Panc1 (cell line): ENCODE results near the gene KASH5. TPM values are rescaled to one million over a fixed set of nuclear protein-coding genes. Genes with fewer than 3 reads are reported as not detected.

Experiments used
- ATAC-seq: fragments of 200-7000 bp; cut with Tn5 transposase; 2 replicates; pipeline ENCODE4 v1.9.1; 2020; ENCODE audit warnings: mild to moderate bottlenecking, moderate library complexity
- BruUV-seq: library from RNA; stranded (reverse); fragments of 400-500 nt; replicated peaks from 2 replicates; lab custom pipeline; 2021; lab: Mats Ljungman, UMichigan
- CTCF ChIA-PET: fragments of 300-600 bp; sonication (Branson Sonifier 250); formaldehyde crosslinking; loops from one replicate; lab custom pipeline; 2022; ENCODE audit warnings: antibody characterized with exemption; lab: Charles Lee
- POLR2A ChIA-PET: fragments of 300-600 bp; sonication (Branson Sonifier 250); formaldehyde crosslinking; loops from one replicate; lab custom pipeline; 2022; ENCODE audit warnings: antibody characterized with exemption; lab: Charles Lee
- DNase-seq: peaks from one replicate; pipeline ENCODE4 v3.0.0-alpha.2; 2010; ENCODE audit warnings: low read depth, low spot score
- H3K27ac ChIP-seq: 2 replicates; pipeline ENCODE4 v1.5.1; 2011; ENCODE audit warnings: mild to moderate bottlenecking, low read length, inconsistent platforms
- H3K27me3 ChIP-seq: fragments of 200-500 bp; sonication (Bioruptor generic); 2 replicates; pipeline ENCODE4 v1.6.0; 2014; ENCODE audit warnings: low read length, inconsistent platforms; ENCODE audit not compliant: control insufficient read depth, insufficient read depth
- H3K36me3 ChIP-seq: fragments of 200-500 bp; sonication (Bioruptor generic); 2 replicates; pipeline ENCODE4 v1.5.1; 2014; ENCODE audit warnings: inconsistent platforms, mild to moderate bottlenecking, low read length, moderate library complexity; ENCODE audit not compliant: control insufficient read depth, insufficient read depth
- H3K4me1 ChIP-seq: 2 replicates; pipeline ENCODE4 v1.5.1; 2011; ENCODE audit warnings: inconsistent platforms, mild to moderate bottlenecking, low read length, moderate library complexity; ENCODE audit not compliant: control insufficient read depth, insufficient read depth
- H3K4me3 ChIP-seq, 2 experiments: 2 replicates each; pipeline ENCODE4 v1.5.1; 2011 to 2012; ENCODE audit warnings: low read depth in 2 of 2, low read length in 2 of 2, mild to moderate bottlenecking in 2 of 2, inconsistent platforms in 1 of 2, moderate library complexity in 1 of 2
- H3K9me3 ChIP-seq: fragments of 200-500 bp; sonication (Bioruptor generic); 2 replicates; pipeline ENCODE4 v1.5.1; 2014; ENCODE audit warnings: low read depth, mild to moderate bottlenecking, inconsistent platforms, low read length, moderate library complexity; ENCODE audit not compliant: control insufficient read depth, insufficient read depth
- CTCF ChIP-seq: fragments of 450-650 bp; IDR thresholded peaks from 2 replicates; pipeline ENCODE4 v1.5.1; 2017; ENCODE audit warnings: mild to moderate bottlenecking
- POLR2AphosphoS5 ChIP-seq: IDR thresholded peaks from 2 replicates; pipeline ENCODE4 v1.6.1; 2012; ENCODE audit warnings: mild to moderate bottlenecking, low read depth, low read length, moderate library complexity
- SIN3A ChIP-seq: IDR thresholded peaks from 2 replicates; pipeline ENCODE4 v1.6.1; 2012; ENCODE audit warnings: low read depth, mild to moderate bottlenecking, low read length, moderate library complexity, borderline replicate concordance; ENCODE audit not compliant: insufficient read depth
- TCF7L2 ChIP-seq: IDR thresholded peaks from 2 replicates; pipeline ENCODE4 v1.6.1; 2011; ENCODE audit warnings: mild to moderate bottlenecking, low read depth, low read length, inconsistent platforms
- in situ Hi-C: cut with HindIII; loops from 2 replicates; pipeline ENCODE4 v1.10.0; 2016; ENCODE audit warnings: low sequenced_read_pairs, low pct_unique_long_range_greater_than_20kb
- intact Hi-C: fragments of 100-400 bp; cut with micrococcal nuclease; formaldehyde crosslinking; loops from one replicate; pipeline ENCODE4 v1.10.0; 2022; ENCODE audit not compliant: unreplicated experiment
- total RNA-seq: library from RNA; stranded (reverse); gene quantifications from one replicate; pipeline ENCODE4 v1.2.1, GENCODE V29; 2021; ENCODE audit not compliant: unreplicated experiment
- TF ChIP-seq, protein P1 (sequence below), 2 experiments: IDR thresholded peaks; 2 replicates each; pipeline ENCODE4 v1.6.1; 2011 to 2012; ENCODE audit warnings: low read depth in 2 of 2, control low read depth in 1 of 2, low read length in 1 of 2, mild to moderate bottlenecking in 1 of 2, moderate library complexity in 1 of 2; ENCODE audit not compliant: insufficient read depth in 1 of 2

The KASH5 gene
- total RNA-seq, 1 experiment from 2014 or later, result not detected

GRCh38 chr19:49430172-49430677 lies 42.2 kb downstream of the KASH5 start:
- Histone ChIP-seq H3K36me3 (no peaks in the 10 kb centered on the region), H3K4me1 (no peaks in the 10 kb centered on the region; the same call in 1 of the 2 replicates), H3K27ac (no peak overlapping the region), H3K27me3 (no peaks in the 10 kb centered on the region; the same call in 1 of the 2 replicates), H3K4me3 (no peak overlapping the region), H3K9me3 (no peaks in the 10 kb centered on the region)
- DNase-seq, result no peak
- in situ Hi-C loops, result no loop called here
- CTCF ChIA-PET, result no interaction called here
- BruUV-seq, result no TSS peak
- TF ChIP-seq SIN3A (no peak), CTCF (no peak), TCF7L2 (no peak), POLR2AphosphoS5 (no peak)
- TF ChIP-seq, protein P1, sequence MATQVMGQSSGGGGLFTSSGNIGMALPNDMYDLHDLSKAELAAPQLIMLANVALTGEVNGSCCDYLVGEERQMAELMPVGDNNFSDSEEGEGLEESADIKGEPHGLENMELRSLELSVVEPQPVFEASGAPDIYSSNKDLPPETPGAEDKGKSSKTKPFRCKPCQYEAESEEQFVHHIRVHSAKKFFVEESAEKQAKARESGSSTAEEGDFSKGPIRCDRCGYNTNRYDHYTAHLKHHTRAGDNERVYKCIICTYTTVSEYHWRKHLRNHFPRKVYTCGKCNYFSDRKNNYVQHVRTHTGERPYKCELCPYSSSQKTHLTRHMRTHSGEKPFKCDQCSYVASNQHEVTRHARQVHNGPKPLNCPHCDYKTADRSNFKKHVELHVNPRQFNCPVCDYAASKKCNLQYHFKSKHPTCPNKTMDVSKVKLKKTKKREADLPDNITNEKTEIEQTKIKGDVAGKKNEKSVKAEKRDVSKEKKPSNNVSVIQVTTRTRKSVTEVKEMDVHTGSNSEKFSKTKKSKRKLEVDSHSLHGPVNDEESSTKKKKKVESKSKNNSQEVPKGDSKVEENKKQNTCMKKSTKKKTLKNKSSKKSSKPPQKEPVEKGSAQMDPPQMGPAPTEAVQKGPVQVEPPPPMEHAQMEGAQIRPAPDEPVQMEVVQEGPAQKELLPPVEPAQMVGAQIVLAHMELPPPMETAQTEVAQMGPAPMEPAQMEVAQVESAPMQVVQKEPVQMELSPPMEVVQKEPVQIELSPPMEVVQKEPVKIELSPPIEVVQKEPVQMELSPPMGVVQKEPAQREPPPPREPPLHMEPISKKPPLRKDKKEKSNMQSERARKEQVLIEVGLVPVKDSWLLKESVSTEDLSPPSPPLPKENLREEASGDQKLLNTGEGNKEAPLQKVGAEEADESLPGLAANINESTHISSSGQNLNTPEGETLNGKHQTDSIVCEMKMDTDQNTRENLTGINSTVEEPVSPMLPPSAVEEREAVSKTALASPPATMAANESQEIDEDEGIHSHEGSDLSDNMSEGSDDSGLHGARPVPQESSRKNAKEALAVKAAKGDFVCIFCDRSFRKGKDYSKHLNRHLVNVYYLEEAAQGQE (IDR thresholded peaks at IDR 0.05; ENCODE audit: insufficient read depth in 1 of 2, low read depth in 2 of 2, low read length in 1 of 2), result no peak
- POLR2A ChIA-PET, result no interaction called here
- no peak for ATAC-seq
- intact Hi-C loops, result no loop called here

GRCh38 chr19:49430678-49431329 lies 42.8 kb downstream of the KASH5 start:
- intact Hi-C loops, result no loop called here
- no peak for ATAC-seq
- POLR2A ChIA-PET, result no interaction called here
- no peaks in the 10 kb centered on the region for H3K9me3 ChIP-seq
- H3K27me3 ChIP-seq, result no peaks in the 10 kb centered on the region; the same call in 1 of the 2 replicates
- H3K36me3 ChIP-seq, result no peaks in the 10 kb centered on the region
- H3K4me1 ChIP-seq, result no peaks in the 10 kb centered on the region; the same call in 1 of the 2 replicates
- DNase-seq, result no peak
- TF ChIP-seq POLR2AphosphoS5 (no peak), TCF7L2 (no peak), SIN3A (no peak), CTCF (no peak; the same call in 1 of the 2 replicates)
- TF ChIP-seq, protein P1 (IDR thresholded peaks at IDR 0.05; ENCODE audit: insufficient read depth in 1 of 2, low read depth in 2 of 2, low read length in 1 of 2), result no peak
- CTCF ChIA-PET, result no interaction called here
- BruUV-seq, result no TSS peak
- in situ Hi-C loops, result no loop called here
- no peak overlapping the region for H3K27ac ChIP-seq
- H3K4me3 ChIP-seq, result no peak overlapping the region
